K562 (cell line): ENCODE results near the gene CHEK2. TPM values are rescaled to one million over a fixed set of nuclear protein-coding genes. Genes with fewer than 3 reads are reported as not detected.
"Not testable (repeated sequence)": the region's sequence is repeated elsewhere in the genome, so short reads cannot be mapped to it uniquely, and the experiment has no call there.

Experiments
- ATAC-seq: fragments of 200-7000 bp; cut with Tn5 transposase; 3 replicates; pipeline ENCODE4 v1.9.1; 2020; ENCODE audit warnings: moderate library complexity
- BruUV-seq: library from RNA; stranded (reverse); fragments of 400-500 nt; replicated peaks from 2 replicates; lab custom pipeline; 2021; lab: Mats Ljungman, UMichigan
- CTCF ChIA-PET: fragments of 300-600 bp; formaldehyde crosslinking; extraction: SDS; loops from one replicate; lab custom pipeline; 2021; ENCODE audit warnings: low intra/inter-chr PET ratio; lab: Yijun Ruan, JAX
- POLR2A ChIA-PET: fragments of 300-600, 350-650 bp; sonication (Branson Sonifier 250); formaldehyde crosslinking; extraction: SDS; loops from one replicate; lab custom pipeline; 2021; ENCODE audit warnings: antibody characterized with exemption, inconsistent platforms; lab: Yijun Ruan, JAX
- DNase-seq, 4 experiments: peaks; one replicate each; pipeline versions ENCODE4 v3.0.0 to v3.0.0-alpha.2; 2011 to 2018; ENCODE audit warnings: low spot score in 3 of 4, mixed read lengths in 3 of 4; ENCODE audit errors: extremely low read depth in 1 of 4
- FAIRE-seq: peaks from 2 replicates; lab custom pipeline; 2011; peaks lifted over from hg19 to GRCh38; lab: Jason Lieb, UNC
- H2AFZ ChIP-seq: 2 replicates; pipeline ENCODE4 v1.6.0; 2011; ENCODE audit warnings: low read depth, low read length, control low read depth, inconsistent platforms
- H3K27ac ChIP-seq: fragments of 200-600 bp; 3 replicates; pipeline ENCODE4 v1.8.0; 2011; ENCODE audit warnings: low read depth, mild to moderate bottlenecking, control low read depth, inconsistent platforms, low read length, moderate library complexity, mixed read lengths; ENCODE audit errors: extremely low read depth
- H3K27me3 ChIP-seq, 2 experiments: fragments of 300-600 bp in 1 of 2; 2 replicates in 1 of 2; 3 replicates in 1 of 2; pipeline versions ENCODE4 v1.6.0 to v1.8.0; 2011; ENCODE audit warnings: inconsistent platforms in 2 of 2, low read length in 2 of 2, mild to moderate bottlenecking in 1 of 2, mixed read lengths in 1 of 2, moderate library complexity in 1 of 2; ENCODE audit not compliant: control insufficient read depth in 2 of 2, insufficient read depth in 2 of 2
- H3K36me3 ChIP-seq: fragments of 300-600 bp; 3 replicates; pipeline ENCODE4 v1.8.0; 2011; ENCODE audit warnings: mild to moderate bottlenecking, low read length, inconsistent platforms; ENCODE audit not compliant: control insufficient read depth, insufficient read depth
- H3K4me1 ChIP-seq, 2 experiments: fragments of 200-600 bp in 1 of 2; replicated peaks in 1 of 2; 2 replicates in 1 of 2; 3 replicates in 1 of 2; pipeline versions ENCODE4 v1.5.1 to v1.8.0; 2011; ENCODE audit warnings: inconsistent platforms in 2 of 2, low read length in 2 of 2, mild to moderate bottlenecking in 1 of 2, mixed read lengths in 1 of 2, moderate library complexity in 1 of 2; ENCODE audit not compliant: control insufficient read depth in 2 of 2, insufficient read depth in 2 of 2
- H3K4me2 ChIP-seq: 2 replicates; pipeline ENCODE4 v1.6.1; 2011; ENCODE audit warnings: low read length, control low read depth, inconsistent platforms, mixed read lengths; ENCODE audit not compliant: insufficient read depth
- H3K4me3 ChIP-seq: fragments of 200-600 bp; sonication (generic), shearing (Covaris generic); 2 replicates; pipeline ENCODE4 v1.5.1; 2016; ENCODE audit warnings: control low read depth, inconsistent platforms
- H3K79me2 ChIP-seq: fragments of 200-600 bp; 3 replicates; pipeline ENCODE4 v1.8.0; 2011; ENCODE audit warnings: low read length, inconsistent platforms; ENCODE audit not compliant: control insufficient read depth, insufficient read depth
- H3K9ac ChIP-seq, 2 experiments: 2 replicates each; pipeline versions ENCODE4 v1.6.0 to v1.6.1; 2011; ENCODE audit warnings: low read depth in 2 of 2, low read length in 2 of 2, control low read depth in 1 of 2, inconsistent platforms in 1 of 2, mild to moderate bottlenecking in 1 of 2, mixed read lengths in 1 of 2; ENCODE audit not compliant: insufficient read depth in 1 of 2
- H3K9me1 ChIP-seq: one replicate; pipeline ENCODE4 v1.6.0; 2011; ENCODE audit warnings: inconsistent platforms, mild to moderate bottlenecking, low read length, moderate library complexity; ENCODE audit not compliant: control insufficient read depth, insufficient read depth
- H3K9me3 ChIP-seq: replicated peaks from 2 replicates; pipeline ENCODE4 v1.5.1; 2011; ENCODE audit warnings: low read depth, low read length, inconsistent platforms; ENCODE audit not compliant: control insufficient read depth, insufficient read depth
- H4K20me1 ChIP-seq: replicated peaks from 2 replicates; pipeline ENCODE4 v1.6.1; 2011; ENCODE audit warnings: low read length, inconsistent platforms, mixed read lengths; ENCODE audit not compliant: control insufficient read depth, insufficient read depth
- BRF2 ChIP-seq: IDR thresholded peaks from 3 replicates; pipeline ENCODE4 v1.6.1; 2011; ENCODE audit warnings: borderline replicate concordance, mild to moderate bottlenecking; ENCODE audit not compliant: insufficient read length, insufficient read depth
- DIDO1 ChIP-seq: fragments of 450-650 bp; IDR thresholded peaks from 2 replicates; pipeline ENCODE4 v1.6.1; 2016; ENCODE audit warnings: low read depth, missing biosample characterization, missing genetic modification characterization
- WGBS: fragments of 100-300 bp; shearing (Covaris generic); methylation state at CpG from one replicate; pipeline ENCODE4 v1.1.6; 2016; ENCODE audit warnings: low coverage, mixed read lengths; ENCODE audit not compliant: insufficient coverage; ENCODE audit errors: missing lambda C conversion rate; 5-methylcytosine and 5-hydroxymethylcytosine counted together
- in situ Hi-C: fragments of 300-500 bp; cut with MboI; formaldehyde crosslinking; loops from 4 replicates; pipeline ENCODE4 v1.15.0; 2018; ENCODE audit warnings: inconsistent platforms, mixed read lengths
- intact Hi-C: fragments of 100-400 bp; cut with micrococcal nuclease; formaldehyde crosslinking; loops from 2 replicates; pipeline ENCODE4 v1.14.2; 2022
- polyA plus RNA-seq, 8 experiments: library from polyadenylated mRNA; depleted of rRNA in 4 of 8; stranded (reverse) in 5 of 8; unstranded in 3 of 8; fragments of >200 nt; fragmentation: Nextera tagmentation in 2 of 8; fragmentation: Illumina TruSeq in 1 of 8; extraction: Ambion mirVana in 2 of 8; extraction: Trizol in 1 of 8; gene quantifications; 2 replicates each; pipeline versions ENCODE4 v1.2.1 to v1.2.3, GENCODE V29; 2011 to 2014; ENCODE audit warnings: inconsistent platforms in 1 of 8, missing spikeins in 1 of 8
- total RNA-seq, 7 experiments: library from RNA; depleted of rRNA in 6 of 7; stranded (reverse); fragments of >200 nt in 6 of 7; fragmentation: Illumina TruSeq in 2 of 7; extraction: Trizol in 2 of 7; gene quantifications; 2 replicates each; pipeline versions ENCODE4 v1.2.1 to v1.2.3, GENCODE V29; 2011 to 2021; ENCODE audit warnings: low replicate concordance in 1 of 7

Gene CHEK2
- total and polyA plus RNA-seq, 9 of the 15 experiments (the other 6 are each of a cell fraction or from before 2014, with no cell fraction given): 28.7 to 102 (median 58.0) TPM

- FAIRE-seq (no peak), DNase-seq (no peak), ATAC-seq (no peak)
- no peaks in the 10 kb centered on the region for H3K4me1 ChIP-seq
- H3K27me3 ChIP-seq: no peaks in the 10 kb centered on the region
- H3K9me1 ChIP-seq: no peaks in the 10 kb centered on the region
- in situ Hi-C loops: no loop called here
- no peak overlapping the region for H3K27ac ChIP-seq
- no TSS peak for BruUV-seq
- intact Hi-C loops: no loop called here
- CTCF ChIA-PET: no interaction called here
- no peaks in the 10 kb centered on the region for H3K79me2 ChIP-seq
- no peaks in the 10 kb centered on the region for H4K20me1 ChIP-seq
- no peaks in the 10 kb centered on the region for H3K9me3 ChIP-seq
- POLR2A ChIA-PET: no interaction called here
- H3K4me2 ChIP-seq: no peak overlapping the region
- H2AFZ ChIP-seq: no peak overlapping the region
- no peak overlapping the region for H3K9ac ChIP-seq
- peaks cover 39% of the 10 kb centered on the region; the same call in 2 of the 3 replicates for H3K36me3 ChIP-seq
- TF ChIP-seq DIDO1 (tag) (no peak), BRF2 (no peak)
- TF ChIP-seq, all 486 proteins: peak for 0
- no peak overlapping the region for H3K4me3 ChIP-seq
- 76% methylated on average over 2 of the region's 2 CpGs for WGBS
Measured at GRCh38 chr22:28702891-28703290, 38.7 kb downstream of the CHEK2 start.

- peaks cover 17% of the 10 kb centered on the region; the same call in 1 of the 3 replicates for H3K36me3 ChIP-seq
- H3K9me1 ChIP-seq, H3K4me1 ChIP-seq, FAIRE-seq, DNase-seq, H3K27me3 ChIP-seq, intact Hi-C loops, ATAC-seq, POLR2A ChIA-PET, H4K20me1 ChIP-seq, H3K4me3 ChIP-seq, H3K4me2 ChIP-seq, H2AFZ ChIP-seq, CTCF ChIA-PET, BruUV-seq, H3K79me2 ChIP-seq, H3K9me3 ChIP-seq, H3K27ac ChIP-seq, in situ Hi-C loops, H3K9ac ChIP-seq: not testable (repeated sequence)
- 79% methylated on average over 5 of the region's 6 CpGs for WGBS
Measured at GRCh38 chr22:28693041-28693760, 48.4 kb downstream of the CHEK2 start.

- FAIRE-seq, H3K9ac ChIP-seq, ATAC-seq, H3K79me2 ChIP-seq, in situ Hi-C loops, intact Hi-C loops, H3K9me3 ChIP-seq, H3K27me3 ChIP-seq, CTCF ChIA-PET, H3K4me3 ChIP-seq, DNase-seq, H3K36me3 ChIP-seq, H4K20me1 ChIP-seq, BruUV-seq, H3K27ac ChIP-seq, H3K9me1 ChIP-seq, H2AFZ ChIP-seq, POLR2A ChIA-PET, H3K4me1 ChIP-seq, H3K4me2 ChIP-seq: not testable (repeated sequence)
- 100% methylated on average over 1 of the region's 2 CpGs for WGBS
Measured at GRCh38 chr22:28689796-28690195, 51.8 kb downstream of the CHEK2 start.
